Measurements from ENCODE around the gene TMEM45B. TPM values are rescaled to one million over a fixed set of nuclear protein-coding genes. Genes with fewer than 3 reads are reported as not detected.
"Not testable (repeated sequence)": the region's sequence is repeated elsewhere in the genome, so short reads cannot be mapped to it uniquely, and the experiment has no call there.

Gene TMEM45B
- polyA plus RNA-seq, 4 donors = 97.7 to 364 (median 134) TPM

DNA sequence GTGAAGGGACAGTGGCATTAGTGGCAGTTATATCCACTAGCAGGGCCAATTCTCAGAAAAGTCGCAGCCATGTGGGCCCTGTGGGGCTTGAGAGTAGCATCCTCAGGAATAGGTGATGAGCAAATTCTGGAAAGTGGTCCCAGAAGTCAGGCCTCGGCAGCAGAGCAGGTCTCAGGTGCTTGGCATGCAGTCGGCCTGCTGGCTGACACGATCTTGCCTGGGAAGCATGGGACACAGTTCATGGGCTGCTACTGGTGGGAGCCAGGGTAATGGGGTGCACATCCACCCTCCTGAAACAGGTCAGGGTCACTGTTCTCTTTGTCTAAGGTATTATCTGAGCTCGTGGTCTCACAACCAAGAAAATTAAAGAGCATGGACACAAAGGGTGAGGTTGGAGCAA, 36.8 kb upstream of the TMEM45B start:
- H3K4me3 ChIP-seq (ENCODE audit: low read depth in 1 of 3, low read length in 3 of 3) = no peak overlapping the region
- H3K36me3 ChIP-seq (ENCODE audit: control insufficient read depth in 3 of 3, insufficient read depth in 2 of 3, low read depth in 1 of 3, low read length in 3 of 3) = no peaks in the 10 kb centered on the region
- peak overlapping the region in 1 of 3 donors; percentile 64 for H3K27ac ChIP-seq (ENCODE audit: low read depth in 1 of 3, low read length in 2 of 3)
- peaks cover 0 to 4% of the 10 kb centered on the region in 2 donors for H3K9me3 ChIP-seq (ENCODE audit: control insufficient read depth in 2 of 2, insufficient read depth in 1 of 2, low read depth in 1 of 2, low read length in 1 of 2)
- no peaks in the 10 kb centered on the region for H3K27me3 ChIP-seq (ENCODE audit: control insufficient read depth in 3 of 3, insufficient read depth in 3 of 3, low read length in 3 of 3)
- WGBS, 3 donors = 20 to 61% (median 34%) methylated on average over 5 of the region's 5 CpGs
- FAIRE-seq (no peak), DNase-seq (peak; percentile 14 to 36)
- H3K4me1 ChIP-seq (ENCODE audit: control insufficient read depth in 3 of 3, insufficient read depth in 2 of 3, low read depth in 1 of 3, low read length in 2 of 3) = peaks cover 0 to 15% (median 2%) of the 10 kb centered on the region in 3 donors

DNA sequence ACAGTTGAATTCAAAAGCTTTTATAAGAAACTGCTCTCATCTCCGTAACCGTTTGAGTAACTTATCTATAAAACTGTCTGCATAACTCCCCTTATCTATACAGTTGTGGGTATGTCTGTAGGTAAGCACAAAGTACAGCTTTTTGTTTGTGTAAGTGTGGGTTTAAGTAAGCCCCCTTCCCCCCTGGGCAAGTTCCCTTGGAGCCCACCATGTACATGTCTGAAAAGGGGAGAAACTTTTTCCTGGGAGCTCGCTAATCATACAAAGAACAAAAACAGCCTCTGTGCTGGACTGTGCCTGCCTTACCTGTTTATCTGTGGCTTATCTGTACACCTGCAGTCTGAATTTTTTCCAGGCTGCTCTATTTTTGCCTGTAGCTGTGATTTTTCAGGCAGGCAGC, 36.3 kb upstream of the TMEM45B start:
- H3K27ac ChIP-seq (ENCODE audit: low read depth in 1 of 3, low read length in 2 of 3) = peak overlapping the region in 1 of 3 donors; percentile 64
- peaks cover 0 to 15% (median 2%) of the 10 kb centered on the region in 3 donors for H3K4me1 ChIP-seq (ENCODE audit: control insufficient read depth in 3 of 3, insufficient read depth in 2 of 3, low read depth in 1 of 3, low read length in 2 of 3)
- H3K36me3 ChIP-seq (ENCODE audit: control insufficient read depth in 3 of 3, insufficient read depth in 2 of 3, low read depth in 1 of 3, low read length in 3 of 3) = no peaks in the 10 kb centered on the region
- H3K4me3 ChIP-seq (ENCODE audit: low read depth in 1 of 3, low read length in 3 of 3) = no peak overlapping the region
- H3K27me3 ChIP-seq (ENCODE audit: control insufficient read depth in 3 of 3, insufficient read depth in 3 of 3, low read length in 3 of 3) = no peaks in the 10 kb centered on the region
- no peak for FAIRE-seq
- H3K9me3 ChIP-seq (ENCODE audit: control insufficient read depth in 2 of 2, insufficient read depth in 1 of 2, low read depth in 1 of 2, low read length in 1 of 2) = peaks cover 0 to 4% of the 10 kb centered on the region in 2 donors
- WGBS, 3 donors = 6 to 51% (median 27%) methylated on average over 3 of the region's 3 CpGs
- DNase-seq = peak; percentile 25 to 64

DNA sequence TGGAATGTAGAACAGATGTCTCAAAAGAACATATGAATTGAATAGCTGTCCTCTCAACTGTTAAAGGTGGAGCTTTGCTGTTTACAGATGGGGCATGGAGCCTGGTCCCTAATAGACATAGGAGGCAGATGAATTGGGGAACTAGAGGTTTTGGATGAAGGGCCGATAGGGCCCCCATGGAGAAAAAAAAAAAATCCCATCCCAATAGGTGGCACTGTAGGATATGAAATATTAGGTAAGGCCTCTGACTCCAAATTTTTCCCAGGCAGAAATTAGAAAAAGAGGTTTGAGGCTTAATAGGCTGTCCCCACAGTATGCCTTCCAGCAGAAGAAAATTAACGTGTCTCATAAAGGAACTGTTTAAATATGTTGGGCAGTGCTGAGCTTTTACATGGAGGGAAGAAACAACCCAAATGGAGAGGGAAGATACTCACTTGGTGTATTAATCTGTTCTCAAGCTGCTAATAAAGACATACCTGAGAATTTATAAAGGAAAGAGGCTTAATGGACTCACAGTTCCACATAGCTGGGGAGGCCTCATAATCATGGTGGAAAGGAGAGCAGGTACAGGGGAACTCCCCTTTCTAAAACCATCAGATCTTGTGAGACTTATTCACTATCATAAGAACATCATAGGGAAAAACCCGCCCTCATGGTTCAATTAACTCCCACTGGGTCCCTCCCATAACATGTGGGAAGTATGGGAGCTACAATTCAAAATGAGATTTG, 30.1 kb upstream of the TMEM45B start:
- DNase-seq = peak in 1 of 2 donors; percentile 35
- H3K4me1 ChIP-seq (ENCODE audit: control insufficient read depth in 3 of 3, insufficient read depth in 2 of 3, low read depth in 1 of 3, low read length in 2 of 3) = peaks cover 0 to 19% (median 0%) of the 10 kb centered on the region in 3 donors
- 16 to 48% (median 37%) methylated on average over 3 of the region's 3 CpGs for WGBS, 3 donors
- no peak overlapping the region for H3K4me3 ChIP-seq (ENCODE audit: low read depth in 1 of 3, low read length in 3 of 3)
- H3K36me3 ChIP-seq (ENCODE audit: control insufficient read depth in 3 of 3, insufficient read depth in 2 of 3, low read depth in 1 of 3, low read length in 3 of 3) = no peaks in the 10 kb centered on the region
- FAIRE-seq = no peak
- no peaks in the 10 kb centered on the region for H3K9me3 ChIP-seq (ENCODE audit: control insufficient read depth in 2 of 2, insufficient read depth in 1 of 2, low read depth in 1 of 2, low read length in 1 of 2)
- peak overlapping the region in 1 of 3 donors; percentile 6 for H3K27ac ChIP-seq (ENCODE audit: low read depth in 1 of 3, low read length in 2 of 3)
- H3K27me3 ChIP-seq (ENCODE audit: control insufficient read depth in 3 of 3, insufficient read depth in 3 of 3, low read length in 3 of 3) = no peaks in the 10 kb centered on the region

DNA sequence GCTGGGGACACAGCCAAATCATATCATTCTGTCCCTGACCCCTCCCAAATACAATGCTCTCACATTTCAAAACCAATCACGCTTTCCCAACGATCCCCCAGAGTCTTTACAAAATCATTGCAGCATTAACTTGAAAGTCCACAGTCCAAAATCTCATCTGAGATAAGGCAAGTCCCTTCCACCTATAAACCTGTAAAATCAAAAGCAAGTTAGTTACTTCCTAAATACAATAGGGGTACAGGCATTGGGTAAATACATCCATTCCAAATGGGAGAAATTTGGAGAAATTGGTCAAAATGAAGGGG, 29.6 kb upstream of the TMEM45B start:
- H3K36me3 ChIP-seq (ENCODE audit: control insufficient read depth in 3 of 3, insufficient read depth in 2 of 3, low read depth in 1 of 3, low read length in 3 of 3); H3K27ac ChIP-seq (ENCODE audit: low read depth in 1 of 3, low read length in 2 of 3); H3K4me3 ChIP-seq (ENCODE audit: low read depth in 1 of 3, low read length in 3 of 3); H3K27me3 ChIP-seq (ENCODE audit: control insufficient read depth in 3 of 3, insufficient read depth in 3 of 3, low read length in 3 of 3); H3K9me3 ChIP-seq (ENCODE audit: control insufficient read depth in 2 of 2, insufficient read depth in 1 of 2, low read depth in 1 of 2, low read length in 1 of 2); FAIRE-seq: not testable (repeated sequence)
- WGBS, 3 donors = 5 to 32% (median 21%) methylated on average over 2 of the region's 2 CpGs
- peak; percentile 43 to 61 for DNase-seq
- peaks cover 0 to 22% (median 0%) of the 10 kb centered on the region in 3 donors for H3K4me1 ChIP-seq (ENCODE audit: control insufficient read depth in 3 of 3, insufficient read depth in 2 of 3, low read depth in 1 of 3, low read length in 2 of 3)

DNA sequence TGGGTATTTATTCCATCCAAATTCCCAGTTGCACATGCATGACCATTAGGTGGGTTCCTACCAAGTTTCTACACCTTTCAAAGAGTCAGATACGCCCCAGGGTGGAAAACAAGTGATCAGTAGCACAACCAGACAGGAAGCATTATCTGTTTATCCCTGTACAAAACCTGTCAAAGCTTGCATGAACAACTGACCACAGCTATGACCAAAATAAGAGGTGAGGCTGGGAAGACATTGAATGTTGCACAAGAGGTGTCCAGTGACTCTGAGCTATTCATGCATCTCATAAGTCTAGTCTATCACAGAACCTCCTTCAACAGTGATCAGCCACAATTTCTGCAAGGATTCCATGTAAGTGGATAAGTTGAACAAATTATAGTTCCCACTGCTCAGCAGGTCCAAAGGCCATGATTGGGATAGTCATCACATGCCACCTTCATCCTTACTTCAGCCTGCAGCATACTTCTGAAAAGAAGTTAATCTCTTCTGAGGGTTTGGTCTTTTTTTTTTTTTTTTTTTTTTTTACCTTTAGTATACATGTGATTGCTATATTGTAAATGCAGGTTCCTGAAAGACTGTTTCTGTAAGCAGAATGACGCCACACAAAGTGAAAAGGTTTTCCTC, 28.0 kb upstream of the TMEM45B start:
- Histone ChIP-seq H3K36me3 (ENCODE audit: control insufficient read depth in 3 of 3, insufficient read depth in 2 of 3, low read depth in 1 of 3, low read length in 3 of 3) (no peaks in the 10 kb centered on the region), H3K4me3 (ENCODE audit: low read depth in 1 of 3, low read length in 3 of 3) (no peak overlapping the region), H3K4me1 (ENCODE audit: control insufficient read depth in 3 of 3, insufficient read depth in 2 of 3, low read depth in 1 of 3, low read length in 2 of 3) (peaks cover 0 to 22% (median 0%) of the 10 kb centered on the region in 3 donors), H3K9me3 (ENCODE audit: control insufficient read depth in 2 of 2, insufficient read depth in 1 of 2, low read depth in 1 of 2, low read length in 1 of 2) (no peaks in the 10 kb centered on the region), H3K27me3 (ENCODE audit: control insufficient read depth in 3 of 3, insufficient read depth in 3 of 3, low read length in 3 of 3) (no peaks in the 10 kb centered on the region), H3K27ac (ENCODE audit: low read depth in 1 of 3, low read length in 2 of 3) (peak overlapping the region in 1 of 3 donors; percentile 73)
- WGBS, 3 donors = 66 to 76% (median 71%) methylated on average over 2 of the region's 2 CpGs
- DNase-seq (peak; percentile 40 to 62), FAIRE-seq (no peak)

DNA sequence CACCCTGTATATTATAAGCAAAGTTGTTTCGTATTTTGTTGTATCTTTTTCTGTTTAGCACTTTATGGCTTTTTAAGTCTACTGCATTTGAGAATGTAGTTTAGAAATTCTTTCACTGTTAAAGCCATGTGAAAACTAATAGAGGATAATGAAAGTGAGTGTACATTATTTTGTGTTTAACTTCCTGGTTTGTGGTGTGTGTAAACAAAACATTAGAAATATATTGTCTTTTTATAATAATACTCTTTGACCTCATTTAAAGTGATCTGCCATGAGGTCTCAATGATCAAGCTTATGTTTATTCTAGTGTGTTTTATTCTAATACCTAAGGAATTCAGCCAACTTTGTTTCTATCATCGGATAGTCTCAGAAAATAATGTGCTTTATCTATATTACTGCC, 27.4 kb upstream of the TMEM45B start:
- Histone ChIP-seq H3K4me3 (ENCODE audit: low read depth in 1 of 3, low read length in 3 of 3) (no peak overlapping the region), H3K4me1 (ENCODE audit: control insufficient read depth in 3 of 3, insufficient read depth in 2 of 3, low read depth in 1 of 3, low read length in 2 of 3) (peaks cover 0 to 22% (median 0%) of the 10 kb centered on the region in 3 donors), H3K27me3 (ENCODE audit: control insufficient read depth in 3 of 3, insufficient read depth in 3 of 3, low read length in 3 of 3) (no peaks in the 10 kb centered on the region), H3K27ac (ENCODE audit: low read depth in 1 of 3, low read length in 2 of 3) (peak overlapping the region in 1 of 3 donors; percentile 73), H3K9me3 (ENCODE audit: control insufficient read depth in 2 of 2, insufficient read depth in 1 of 2, low read depth in 1 of 2, low read length in 1 of 2) (no peaks in the 10 kb centered on the region), H3K36me3 (ENCODE audit: control insufficient read depth in 3 of 3, insufficient read depth in 2 of 3, low read depth in 1 of 3, low read length in 3 of 3) (no peaks in the 10 kb centered on the region)
- 31 to 57% (median 42%) methylated on average over 2 of the region's 2 CpGs for WGBS, 3 donors
- peak; percentile 78 for FAIRE-seq
- peak in 1 of 2 donors; percentile 18 for DNase-seq

DNA sequence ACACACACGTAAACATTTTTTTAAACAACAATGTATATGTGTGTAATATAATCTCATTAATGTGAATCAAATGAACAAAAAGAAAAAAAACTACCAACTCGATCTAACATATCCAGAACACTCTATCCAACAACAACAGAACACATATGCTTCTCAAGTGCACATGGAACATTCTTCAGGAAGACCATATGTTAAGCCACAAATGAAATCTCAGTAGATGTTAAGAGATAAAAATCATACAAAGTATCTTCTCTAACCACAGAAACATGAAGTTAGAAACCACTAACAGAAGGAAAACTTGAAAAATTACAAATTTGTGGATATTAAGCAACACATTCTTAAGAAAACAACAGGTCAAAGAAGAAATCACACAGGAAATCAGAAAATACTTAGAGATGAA, 25.5 kb upstream of the TMEM45B start:
- Histone ChIP-seq H3K9me3 (ENCODE audit: control insufficient read depth in 2 of 2, insufficient read depth in 1 of 2, low read depth in 1 of 2, low read length in 1 of 2) (peaks cover 0 to 9% of the 10 kb centered on the region in 2 donors), H3K36me3 (ENCODE audit: control insufficient read depth in 3 of 3, insufficient read depth in 2 of 3, low read depth in 1 of 3, low read length in 3 of 3) (peaks cover 0 to 2% (median 0%) of the 10 kb centered on the region in 3 donors), H3K4me3 (ENCODE audit: low read depth in 1 of 3, low read length in 3 of 3) (no peak overlapping the region), H3K27me3 (ENCODE audit: control insufficient read depth in 3 of 3, insufficient read depth in 3 of 3, low read length in 3 of 3) (peaks cover 0 to 2% (median 0%) of the 10 kb centered on the region in 3 donors), H3K4me1 (ENCODE audit: control insufficient read depth in 3 of 3, insufficient read depth in 2 of 3, low read depth in 1 of 3, low read length in 2 of 3) (peaks cover 0 to 22% (median 0%) of the 10 kb centered on the region in 3 donors), H3K27ac (ENCODE audit: low read depth in 1 of 3, low read length in 2 of 3) (no peak overlapping the region)
- 75 to 85% (median 78%) methylated on average over 2 of the region's 2 CpGs for WGBS, 3 donors
- FAIRE-seq (no peak), DNase-seq (no peak)

DNA sequence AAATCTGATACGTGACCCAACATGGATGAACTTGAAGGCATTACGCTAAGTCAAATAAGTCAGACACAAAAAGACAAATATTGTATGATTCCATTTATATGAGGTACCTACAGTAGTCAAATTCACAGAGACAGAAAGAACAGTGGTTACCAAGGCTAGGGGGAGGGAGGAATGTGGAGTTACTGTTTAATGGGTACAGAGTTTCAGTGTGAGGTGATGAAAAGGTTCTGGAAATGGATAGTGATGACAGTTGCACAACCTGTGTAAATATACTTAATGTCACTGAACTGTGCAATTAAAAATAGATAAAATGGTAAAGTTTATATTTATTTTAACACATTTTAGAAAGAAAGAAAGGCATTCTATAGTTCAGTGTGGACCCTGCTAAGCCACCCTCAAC, 24.1 kb upstream of the TMEM45B start:
- WGBS, 3 donors = 93 to 98% (median 95%) methylated on average over 2 of the region's 2 CpGs
- H3K27ac ChIP-seq (ENCODE audit: low read depth in 1 of 3, low read length in 2 of 3) = no peak overlapping the region
- H3K9me3 ChIP-seq (ENCODE audit: control insufficient read depth in 2 of 2, insufficient read depth in 1 of 2, low read depth in 1 of 2, low read length in 1 of 2) = peaks cover 0 to 15% of the 10 kb centered on the region in 2 donors
- H3K4me1 ChIP-seq (ENCODE audit: control insufficient read depth in 3 of 3, insufficient read depth in 2 of 3, low read depth in 1 of 3, low read length in 2 of 3) = peaks cover 0 to 16% (median 0%) of the 10 kb centered on the region in 3 donors
- no peak for DNase-seq
- no peak for FAIRE-seq
- H3K36me3 ChIP-seq (ENCODE audit: control insufficient read depth in 3 of 3, insufficient read depth in 2 of 3, low read depth in 1 of 3, low read length in 3 of 3) = peaks cover 0 to 2% (median 0%) of the 10 kb centered on the region in 3 donors
- H3K4me3 ChIP-seq (ENCODE audit: low read depth in 1 of 3, low read length in 3 of 3) = no peak overlapping the region
- peaks cover 0 to 3% (median 0%) of the 10 kb centered on the region in 3 donors for H3K27me3 ChIP-seq (ENCODE audit: control insufficient read depth in 3 of 3, insufficient read depth in 3 of 3, low read length in 3 of 3)
